Measurements from ENCODE around the gene OSBPL6.

OSBPL6 gene

DNA sequence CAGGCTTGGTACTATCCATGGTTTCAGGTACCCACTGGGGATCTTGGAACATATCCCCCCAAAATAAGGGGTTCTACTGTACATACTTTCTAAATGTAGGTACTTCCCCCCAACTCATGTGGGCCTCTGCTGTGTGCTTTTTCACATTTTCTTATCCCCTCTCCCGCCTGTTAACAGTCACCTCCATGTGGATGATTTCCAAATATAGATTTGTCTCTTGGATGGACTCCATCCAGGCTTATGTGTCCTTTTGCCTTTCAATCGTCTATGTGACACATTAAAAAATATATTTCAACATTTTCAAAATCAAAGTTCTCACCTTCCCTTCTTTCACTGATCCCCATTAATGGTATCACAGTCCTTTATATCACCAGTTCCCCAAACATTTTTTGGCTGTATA, 44.4 kb downstream of the OSBPL6 start:
- DNase-seq (ENCODE audit: low read depth): no peak

DNA sequence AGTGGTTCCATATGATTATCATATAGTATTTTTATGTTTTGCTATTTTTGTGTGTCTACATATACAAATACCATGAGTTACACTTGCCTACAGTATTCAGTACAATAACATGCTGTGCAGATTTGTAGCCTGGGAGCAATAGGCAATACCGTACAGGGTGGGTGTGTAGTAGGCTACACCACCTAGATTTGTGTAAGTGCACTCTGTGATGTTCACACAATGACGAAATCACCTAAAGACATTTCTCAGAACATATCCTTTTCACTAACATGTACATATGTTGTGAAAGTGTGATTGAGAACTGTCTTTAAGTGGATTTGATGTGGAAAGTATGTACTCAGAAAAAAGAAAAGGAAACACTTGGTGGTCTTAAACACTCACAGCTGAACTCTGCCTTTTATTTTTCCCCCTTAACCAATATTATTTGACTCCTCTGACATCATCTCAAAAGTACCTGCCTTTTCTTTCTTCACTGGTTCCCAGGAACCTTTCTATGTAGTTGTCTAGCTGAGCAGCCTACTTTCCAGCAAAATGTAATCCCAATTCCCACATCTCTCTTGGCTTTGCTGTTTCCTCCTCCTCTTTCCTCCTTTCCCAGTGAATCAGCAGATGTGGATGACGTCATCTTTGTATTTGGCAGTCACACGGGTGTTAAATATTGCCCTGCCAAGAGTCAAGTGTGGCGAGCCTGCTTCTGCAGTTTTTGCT, 47.7 kb downstream of the OSBPL6 start:
- no peak for DNase-seq (ENCODE audit: low read depth)

DNA sequence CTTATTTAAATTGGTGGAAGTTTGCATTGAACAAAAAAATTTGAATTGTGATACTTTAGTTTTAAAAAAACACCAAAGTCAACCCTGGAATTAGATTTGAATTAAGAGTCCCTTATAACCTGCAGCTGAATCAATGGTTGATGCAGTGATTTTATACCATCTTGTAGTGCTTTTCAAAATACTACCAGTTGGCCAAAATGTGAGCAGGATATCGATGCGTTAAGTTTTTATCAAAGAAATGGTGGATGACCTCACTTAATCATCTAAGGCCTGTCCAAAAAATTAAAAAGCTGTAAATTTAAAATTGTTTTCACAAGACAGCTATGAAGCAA, 48.2 kb downstream of the OSBPL6 start:
- DNase-seq (ENCODE audit: low read depth): no peak

GRCh38 chr2:178243961-178244360, 49.6 kb downstream of the OSBPL6 start:
- no peak for DNase-seq (ENCODE audit: low read depth)

GRCh38 chr2:178244777-178245176, 50.5 kb downstream of the OSBPL6 start:
- no peak for DNase-seq (ENCODE audit: low read depth)

DNA sequence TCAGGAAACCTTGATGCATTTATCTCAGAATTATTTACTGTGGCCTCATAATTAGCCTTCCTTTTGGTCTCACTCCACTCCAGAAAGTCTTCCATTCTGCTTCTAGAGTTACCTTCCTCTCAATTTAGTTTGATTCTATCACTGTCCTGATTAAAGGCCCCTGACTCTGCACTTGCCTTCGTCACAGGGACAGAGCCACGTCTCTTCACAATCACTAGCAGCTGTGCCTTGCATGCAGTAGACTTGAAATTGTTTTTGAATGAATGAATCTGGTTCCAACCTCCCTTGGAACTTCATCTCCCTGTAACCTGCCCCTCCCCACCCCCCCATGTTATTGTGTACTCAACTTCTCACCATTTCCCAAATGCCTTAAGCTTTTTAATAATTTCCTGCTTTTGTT, 52.4 kb downstream of the OSBPL6 start:
- DNase-seq (ENCODE audit: low read depth): no peak

- DNase-seq (ENCODE audit: low read depth): no peak
Observed at GRCh38 chr2:178247250-178247649, 52.9 kb downstream of the OSBPL6 start.

DNA sequence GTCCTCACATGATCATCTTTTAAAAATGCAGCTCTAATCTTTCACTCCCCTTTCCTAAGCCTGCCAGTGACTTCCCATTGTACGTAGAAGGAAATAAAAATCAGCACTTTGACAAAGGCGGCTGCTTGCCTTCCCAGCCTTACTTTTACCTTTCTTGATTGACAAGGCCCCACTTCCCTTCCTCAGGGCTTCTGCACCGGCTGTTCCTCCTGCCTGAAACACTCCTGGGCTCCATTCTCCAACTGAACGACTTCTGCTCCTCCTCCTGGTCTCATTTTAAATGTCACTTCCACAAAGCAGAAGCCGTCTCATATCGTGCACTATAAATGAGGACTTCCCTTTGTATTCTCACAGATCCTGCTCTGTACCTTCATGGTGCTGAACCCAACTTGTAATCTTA, 56.1 kb downstream of the OSBPL6 start:
- no peak for DNase-seq (ENCODE audit: low read depth)

GRCh38 chr2:178251151-178251955, 57.0 kb downstream of the OSBPL6 start:
- DNase-seq (ENCODE audit: low read depth): no peak

GRCh38 chr2:178256382-178257042, 62.2 kb downstream of the OSBPL6 start:
- no peak for DNase-seq (ENCODE audit: low read depth)

GRCh38 chr2:178257127-178257526, 62.8 kb downstream of the OSBPL6 start:
- no peak for DNase-seq (ENCODE audit: low read depth)

- DNase-seq (ENCODE audit: low read depth): no peak
Observed at GRCh38 chr2:178258916-178259315, 64.6 kb downstream of the OSBPL6 start.

GRCh38 chr2:178263159-178263860, 69.0 kb downstream of the OSBPL6 start:
- DNase-seq (ENCODE audit: low read depth): no peak

GRCh38 chr2:178264211-178264610, 69.9 kb downstream of the OSBPL6 start:
- no peak for DNase-seq (ENCODE audit: low read depth)

DNA sequence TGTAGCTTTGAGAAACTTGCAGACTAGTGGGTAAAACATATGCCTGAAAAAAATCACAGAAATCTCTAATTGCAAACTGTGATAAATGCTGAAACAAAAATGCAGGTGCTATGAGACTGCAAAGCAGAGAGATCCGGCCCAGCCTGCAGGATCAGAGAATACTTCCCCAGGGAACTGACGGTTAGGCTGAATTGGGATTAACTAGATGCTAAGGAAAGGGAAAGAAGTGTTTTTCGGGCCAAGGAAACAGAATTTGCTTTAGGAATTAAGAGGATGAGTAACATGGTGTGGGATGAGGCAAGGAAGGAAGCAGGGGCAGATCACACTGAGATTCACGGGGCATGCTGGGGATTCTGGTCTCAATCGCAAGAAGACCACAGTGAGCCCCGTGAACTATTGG, 71.5 kb downstream of the OSBPL6 start:
- DNase-seq (ENCODE audit: low read depth): no peak

- DNase-seq (ENCODE audit: low read depth): no peak
Observed at GRCh38 chr2:178266445-178266844, 72.1 kb downstream of the OSBPL6 start.

- no peak for DNase-seq (ENCODE audit: low read depth)
Observed at GRCh38 chr2:178267660-178268059, 73.3 kb downstream of the OSBPL6 start.

DNA sequence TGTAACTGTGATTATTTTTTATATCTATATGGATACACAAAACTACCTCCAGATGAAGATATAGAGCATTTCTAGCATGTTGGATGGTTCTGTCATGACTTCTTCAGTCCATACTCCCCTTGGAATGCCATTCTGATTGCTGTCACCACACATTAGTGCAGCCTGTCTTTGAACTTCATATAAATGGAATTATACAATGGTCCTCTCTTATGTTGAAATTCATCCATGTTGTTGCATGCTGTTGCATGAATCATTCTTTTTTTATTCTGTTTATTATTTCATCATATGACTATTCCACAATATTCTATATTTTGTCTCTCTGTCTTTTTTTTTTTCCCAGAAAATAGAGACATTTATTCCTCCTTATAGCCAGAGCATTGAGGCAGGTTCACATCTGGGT, 74.1 kb downstream of the OSBPL6 start:
- no peak for DNase-seq (ENCODE audit: low read depth)

- DNase-seq (ENCODE audit: low read depth): no peak
Observed at GRCh38 chr2:178269438-178270224, 75.3 kb downstream of the OSBPL6 start.

GRCh38 chr2:178270338-178270737, 76.0 kb downstream of the OSBPL6 start:
- no peak for DNase-seq (ENCODE audit: low read depth)

GRCh38 chr2:178271094-178271493, 76.8 kb downstream of the OSBPL6 start:
- no peak for DNase-seq (ENCODE audit: low read depth)
